Cardiac fibroblast (primary cell): ENCODE results near the gene RAB3IL1.

Experiments
- DNase-seq, 2 donors: peaks; one replicate each; pipeline versions ENCODE4 v3.0.0 to v3.0.0-alpha.2; 2010; ENCODE audit warnings: low read depth in 2 of 2
- H3K4me3 ChIP-seq, 2 donors: replicated peaks in 1 of 2; 1 replicate in 1 of 2; 2 replicates in 1 of 2; pipeline ENCODE4 v1.5.1; 2011; ENCODE audit warnings: low read depth in 2 of 2, low read length in 2 of 2, mild to moderate bottlenecking in 2 of 2, moderate library complexity in 1 of 2
- CTCF ChIP-seq: IDR thresholded peaks from one replicate; pipeline ENCODE4 v1.5.1; 2011; ENCODE audit warnings: low read depth, mild to moderate bottlenecking, low read length, inconsistent platforms

RAB3IL1 gene

GRCh38 chr11:61862714-61863547, 54.4 kb downstream of the RAB3IL1 start:
- DNase-seq, result no peak
- TF ChIP-seq CTCF, result no peak
- no peak overlapping the region for H3K4me3 ChIP-seq

GRCh38 chr11:61861634-61862033, 55.7 kb downstream of the RAB3IL1 start:
- no peak overlapping the region for H3K4me3 ChIP-seq
- no peak for TF ChIP-seq CTCF
- DNase-seq, result no peak

GRCh38 chr11:61860054-61860903, 57.1 kb downstream of the RAB3IL1 start:
- no peak overlapping the region for H3K4me3 ChIP-seq
- peak; percentile 33 to 88 for DNase-seq
- TF ChIP-seq CTCF, result no peak

- H3K4me3 ChIP-seq, result no peak overlapping the region
- no peak for TF ChIP-seq CTCF
- DNase-seq, result peak in 1 of 2 donors; percentile 22
Observed at GRCh38 chr11:61855939-61856680, 61.3 kb downstream of the RAB3IL1 start.

GRCh38 chr11:61854966-61855714, 62.2 kb downstream of the RAB3IL1 start:
- TF ChIP-seq CTCF, result no peak
- no peak overlapping the region for H3K4me3 ChIP-seq
- no peak for DNase-seq
